ENCODE data around the gene PITPNB.

Gene PITPNB

GRCh38 chr22:27872488-27872887 lies 46.6 kb downstream of the PITPNB start:
- Histone ChIP-seq H3K9me3 (ENCODE audit: low read length) (no peaks in the 10 kb centered on the region), H3K4me2 (ENCODE audit: low read length) (no peak overlapping the region), H3K4me1 (ENCODE audit: insufficient read depth, low read length, severe bottlenecking) (peaks cover 17% of the 10 kb centered on the region), H4K20me1 (ENCODE audit: insufficient read depth, low read length) (no peaks in the 10 kb centered on the region), H2AFZ (ENCODE audit: low read length) (no peak overlapping the region), H3K4me3 (ENCODE audit: low read depth, low read length, poor library complexity, severe bottlenecking) (no peak overlapping the region), H3K9me2 (ENCODE audit: low read depth, low read length) (no peaks in the 10 kb centered on the region), H3K79me2 (ENCODE audit: insufficient read depth, low read length) (no peaks in the 10 kb centered on the region), H3K36me3 (ENCODE audit: insufficient read depth, low read length) (peaks cover 68% of the 10 kb centered on the region), H3K27ac (ENCODE audit: low read depth, low read length, poor library complexity, severe bottlenecking) (no peak overlapping the region), H3K9ac (ENCODE audit: low read length) (no peak overlapping the region), H3F3A (ENCODE audit: insufficient read depth, low read length) (no peaks in the 10 kb centered on the region), H3K27me3 (ENCODE audit: insufficient read depth, low read length) (no peaks in the 10 kb centered on the region)
- TF ChIP-seq, protein P1, sequence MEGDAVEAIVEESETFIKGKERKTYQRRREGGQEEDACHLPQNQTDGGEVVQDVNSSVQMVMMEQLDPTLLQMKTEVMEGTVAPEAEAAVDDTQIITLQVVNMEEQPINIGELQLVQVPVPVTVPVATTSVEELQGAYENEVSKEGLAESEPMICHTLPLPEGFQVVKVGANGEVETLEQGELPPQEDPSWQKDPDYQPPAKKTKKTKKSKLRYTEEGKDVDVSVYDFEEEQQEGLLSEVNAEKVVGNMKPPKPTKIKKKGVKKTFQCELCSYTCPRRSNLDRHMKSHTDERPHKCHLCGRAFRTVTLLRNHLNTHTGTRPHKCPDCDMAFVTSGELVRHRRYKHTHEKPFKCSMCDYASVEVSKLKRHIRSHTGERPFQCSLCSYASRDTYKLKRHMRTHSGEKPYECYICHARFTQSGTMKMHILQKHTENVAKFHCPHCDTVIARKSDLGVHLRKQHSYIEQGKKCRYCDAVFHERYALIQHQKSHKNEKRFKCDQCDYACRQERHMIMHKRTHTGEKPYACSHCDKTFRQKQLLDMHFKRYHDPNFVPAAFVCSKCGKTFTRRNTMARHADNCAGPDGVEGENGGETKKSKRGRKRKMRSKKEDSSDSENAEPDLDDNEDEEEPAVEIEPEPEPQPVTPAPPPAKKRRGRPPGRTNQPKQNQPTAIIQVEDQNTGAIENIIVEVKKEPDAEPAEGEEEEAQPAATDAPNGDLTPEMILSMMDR (IDR thresholded peaks at IDR 0.05; ENCODE audit: low read length) = no peak
- TF ChIP-seq EZH2 (IDR thresholded peaks at IDR 0.05; ENCODE audit: borderline replicate concordance, low read length) = no peak

DNA sequence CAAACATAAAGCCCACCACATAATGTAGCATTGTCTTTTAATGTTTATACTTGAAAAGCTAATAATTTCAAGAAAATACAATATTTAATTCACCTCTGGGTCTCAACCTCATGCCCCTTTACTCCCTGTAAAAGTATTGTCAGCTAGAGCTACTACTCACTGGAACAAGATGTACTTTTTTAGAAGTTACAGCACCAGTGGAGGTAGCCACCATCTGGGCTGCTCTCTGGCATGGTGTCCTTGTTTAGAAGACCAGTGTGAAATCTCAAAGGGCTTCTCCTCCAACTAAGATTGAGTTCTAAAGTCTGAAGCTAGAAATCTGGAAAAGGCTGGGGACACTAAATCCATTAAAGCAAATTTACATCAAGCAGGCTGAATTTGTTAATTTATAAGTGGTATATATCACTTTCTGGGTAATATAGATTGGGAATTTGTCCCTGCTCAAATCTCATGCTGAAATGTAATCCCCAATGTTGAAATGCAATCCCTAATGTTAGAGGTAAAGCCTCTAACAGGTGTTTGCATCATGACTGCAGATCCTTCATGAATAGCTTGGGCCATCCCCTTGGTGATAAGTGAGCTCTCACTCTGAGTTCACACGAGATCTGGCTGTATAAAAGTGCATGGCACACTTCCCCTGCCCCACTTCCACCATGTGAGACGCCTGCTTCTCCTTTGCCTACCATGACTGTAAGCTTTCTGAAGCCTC lies 47.6 kb downstream of the PITPNB start:
- no peak overlapping the region for H3K9ac ChIP-seq (ENCODE audit: low read length)
- no peaks in the 10 kb centered on the region for H3K27me3 ChIP-seq (ENCODE audit: insufficient read depth, low read length)
- H3K9me3 ChIP-seq (ENCODE audit: low read length) = no peaks in the 10 kb centered on the region
- H3K4me3 ChIP-seq (ENCODE audit: low read depth, low read length, poor library complexity, severe bottlenecking) = no peak overlapping the region
- peaks cover 23% of the 10 kb centered on the region for H3K4me1 ChIP-seq (ENCODE audit: insufficient read depth, low read length, severe bottlenecking)
- H3K27ac ChIP-seq (ENCODE audit: low read depth, low read length, poor library complexity, severe bottlenecking) = no peak overlapping the region
- H3F3A ChIP-seq (ENCODE audit: insufficient read depth, low read length) = no peaks in the 10 kb centered on the region
- no peak for TF ChIP-seq EZH2 (IDR thresholded peaks at IDR 0.05; ENCODE audit: borderline replicate concordance, low read length)
- TF ChIP-seq, protein P1 (IDR thresholded peaks at IDR 0.05; ENCODE audit: low read length) = no peak
- no peak overlapping the region for H3K4me2 ChIP-seq (ENCODE audit: low read length)
- H3K9me2 ChIP-seq (ENCODE audit: low read depth, low read length) = no peaks in the 10 kb centered on the region
- H2AFZ ChIP-seq (ENCODE audit: low read length) = no peak overlapping the region
- no peaks in the 10 kb centered on the region for H4K20me1 ChIP-seq (ENCODE audit: insufficient read depth, low read length)
- no peaks in the 10 kb centered on the region for H3K79me2 ChIP-seq (ENCODE audit: insufficient read depth, low read length)
- H3K36me3 ChIP-seq (ENCODE audit: insufficient read depth, low read length) = peaks cover 78% of the 10 kb centered on the region

DNA sequence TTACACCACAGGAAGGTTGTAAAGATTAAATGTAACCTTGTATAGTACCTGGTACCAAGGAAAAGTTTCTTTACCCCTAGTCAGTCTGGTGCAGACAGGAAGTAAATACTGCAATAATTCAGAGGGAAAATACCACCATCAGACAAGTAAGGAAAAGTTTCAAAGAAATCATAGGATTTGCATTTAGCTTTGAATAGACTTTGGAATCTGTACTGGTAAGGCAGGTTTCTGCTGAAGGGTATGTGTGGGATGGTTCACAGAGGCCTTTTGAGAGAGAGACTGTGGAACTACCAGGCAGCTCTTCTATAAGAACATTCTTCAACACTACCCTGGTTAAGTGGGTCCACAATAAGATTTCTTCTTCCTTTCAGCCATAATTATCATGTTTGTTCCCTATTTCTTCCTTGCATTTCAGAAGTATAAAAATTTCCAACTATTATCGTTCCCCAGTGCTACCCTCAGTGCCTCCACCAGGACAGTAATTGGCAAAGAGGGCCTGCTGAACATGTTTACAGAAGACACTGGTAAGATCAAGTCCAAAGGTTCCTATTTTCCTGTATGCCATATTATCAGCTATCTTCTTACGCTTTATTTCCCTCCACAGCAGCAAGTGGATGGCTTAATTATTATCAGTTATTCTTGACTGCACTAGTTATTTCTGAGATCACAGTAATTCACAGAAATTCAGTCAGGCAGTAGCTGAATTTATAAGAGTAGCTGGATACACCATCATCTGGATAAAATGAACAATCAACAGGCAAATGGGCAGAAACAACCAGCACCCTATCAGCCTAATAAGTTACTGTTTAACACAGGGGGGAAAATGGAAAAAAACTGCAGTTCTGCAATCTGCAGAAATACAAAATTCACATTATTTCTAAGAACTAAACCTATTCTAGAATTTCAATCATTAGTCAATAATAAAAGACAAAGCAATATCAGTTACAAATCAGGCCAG lies 48.5 kb downstream of the PITPNB start:
- no peak overlapping the region for H3K4me3 ChIP-seq (ENCODE audit: low read depth, low read length, poor library complexity, severe bottlenecking)
- no peak overlapping the region for H3K27ac ChIP-seq (ENCODE audit: low read depth, low read length, poor library complexity, severe bottlenecking)
- no peaks in the 10 kb centered on the region for H3K9me2 ChIP-seq (ENCODE audit: low read depth, low read length)
- H2AFZ ChIP-seq (ENCODE audit: low read length) = no peak overlapping the region
- no peaks in the 10 kb centered on the region for H3K79me2 ChIP-seq (ENCODE audit: insufficient read depth, low read length)
- H3K4me1 ChIP-seq (ENCODE audit: insufficient read depth, low read length, severe bottlenecking) = peaks cover 23% of the 10 kb centered on the region
- no peaks in the 10 kb centered on the region for H3K9me3 ChIP-seq (ENCODE audit: low read length)
- no peaks in the 10 kb centered on the region for H3K27me3 ChIP-seq (ENCODE audit: insufficient read depth, low read length)
- no peaks in the 10 kb centered on the region for H3F3A ChIP-seq (ENCODE audit: insufficient read depth, low read length)
- peaks cover 88% of the 10 kb centered on the region for H3K36me3 ChIP-seq (ENCODE audit: insufficient read depth, low read length)
- TF ChIP-seq, protein P1 (IDR thresholded peaks at IDR 0.05; ENCODE audit: low read length) = no peak
- no peak for TF ChIP-seq EZH2 (IDR thresholded peaks at IDR 0.05; ENCODE audit: borderline replicate concordance, low read length)
- no peaks in the 10 kb centered on the region for H4K20me1 ChIP-seq (ENCODE audit: insufficient read depth, low read length)
- no peak overlapping the region for H3K4me2 ChIP-seq (ENCODE audit: low read length)
- no peak overlapping the region for H3K9ac ChIP-seq (ENCODE audit: low read length)
